GM12865 (cell line): Measurements from ENCODE around the gene RPL3.
A peak's percentile ranks its signal among the peaks of the same experiment; 100 is the strongest.

ENCODE experiments used
- DNase-seq: peaks from one replicate; pipeline ENCODE4 v3.0.0; 2010; ENCODE audit warnings: low read depth
- H3K4me3 ChIP-seq: 2 replicates; pipeline ENCODE4 v1.5.1; 2011; ENCODE audit warnings: mild to moderate bottlenecking, low read depth, low read length, control low read depth
- CTCF ChIP-seq: IDR thresholded peaks from 2 replicates; pipeline ENCODE4 v1.5.1; 2011; ENCODE audit warnings: low read length, control low read depth, low read depth, inconsistent platforms; ENCODE audit not compliant: insufficient read depth; ENCODE audit errors: missing control alignments

RPL3 gene

GRCh38 chr22:39287076-39287725, 32.2 kb downstream of the RPL3 start:
- DNase-seq, result peak; percentile 62
- H3K4me3 ChIP-seq, result no peak overlapping the region
- TF ChIP-seq CTCF, result no peak

- TF ChIP-seq CTCF, result no peak
- no peak for DNase-seq
- no peak overlapping the region for H3K4me3 ChIP-seq
These were observed 34.4 kb downstream of the RPL3 start for GRCh38 chr22:39284983-39285382.

GRCh38 chr22:39284142-39284980, 35.1 kb downstream of the RPL3 start:
- DNase-seq, result no peak
- TF ChIP-seq CTCF, result no peak

GRCh38 chr22:39283322-39284141, 35.9 kb downstream of the RPL3 start:
- TF ChIP-seq CTCF, result no peak
- H3K4me3 ChIP-seq, result no peak overlapping the region
- no peak for DNase-seq

More at GRCh38 chr22:39284142-39284980, 35.1 kb downstream of the RPL3 start:
- H3K4me3 ChIP-seq, result no peak overlapping the region

GRCh38 chr22:39282645-39283321, 36.6 kb downstream of the RPL3 start:
- DNase-seq, result no peak
- TF ChIP-seq CTCF, result no peak
- no peak overlapping the region for H3K4me3 ChIP-seq

GRCh38 chr22:39281126-39281525, 38.3 kb downstream of the RPL3 start:
- DNase-seq, result no peak
- TF ChIP-seq CTCF, result no peak
- no peak overlapping the region for H3K4me3 ChIP-seq
